PFSK-1 (cell line): Measurements from ENCODE around the gene RAB7A.

Source experiments
- POLR2AphosphoS5 ChIP-seq: IDR thresholded peaks from 2 replicates; pipeline ENCODE4 v1.6.1; 2012; ENCODE audit warnings: low read depth, mild to moderate bottlenecking, control low read depth, low read length, moderate library complexity
- SIN3A ChIP-seq: IDR thresholded peaks from 2 replicates; pipeline ENCODE4 v1.6.1; 2012; ENCODE audit warnings: mild to moderate bottlenecking, low read length, moderate library complexity, borderline replicate concordance; ENCODE audit not compliant: insufficient read depth
- TAF1 ChIP-seq: IDR thresholded peaks from 2 replicates; pipeline ENCODE4 v1.6.1; 2012; ENCODE audit warnings: low read length, control low read depth, borderline replicate concordance; ENCODE audit not compliant: insufficient read depth
- TF ChIP-seq, protein P1 (sequence below), 2 experiments: IDR thresholded peaks; 2 replicates each; pipeline versions ENCODE4 v1.6.1 to v1.8.0; 2011 to 2012; ENCODE audit warnings: low read depth in 2 of 2, low read length in 2 of 2, control low read depth in 1 of 2, inconsistent platforms in 1 of 2, mild to moderate bottlenecking in 1 of 2, moderate library complexity in 1 of 2; ENCODE audit not compliant: insufficient read depth in 1 of 2

DNA sequence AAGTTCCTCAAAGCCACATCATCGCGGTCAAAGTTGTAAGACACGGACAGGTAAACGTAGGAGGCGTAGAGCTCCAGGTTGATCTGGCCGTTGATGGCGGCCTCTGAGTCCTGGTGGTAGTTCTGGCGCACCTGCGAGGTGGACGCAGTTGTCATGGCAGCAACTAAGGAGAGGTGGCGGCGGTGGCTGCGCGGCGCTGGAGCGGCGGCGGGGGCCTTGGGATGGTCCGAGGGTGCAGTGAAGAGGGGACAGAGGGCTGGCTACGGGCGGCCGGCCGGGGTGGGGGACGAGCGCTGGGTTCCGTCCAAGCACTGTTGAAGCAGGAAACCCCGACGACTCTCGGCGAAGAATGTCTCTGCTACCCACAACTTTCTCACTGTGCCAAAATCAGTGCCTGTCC, 38.9 kb downstream of the RAB7A start:
- TF ChIP-seq SIN3A: no peak
- TF ChIP-seq TAF1: no peak
- no peak for TF ChIP-seq POLR2AphosphoS5
- TF ChIP-seq, protein P1, sequence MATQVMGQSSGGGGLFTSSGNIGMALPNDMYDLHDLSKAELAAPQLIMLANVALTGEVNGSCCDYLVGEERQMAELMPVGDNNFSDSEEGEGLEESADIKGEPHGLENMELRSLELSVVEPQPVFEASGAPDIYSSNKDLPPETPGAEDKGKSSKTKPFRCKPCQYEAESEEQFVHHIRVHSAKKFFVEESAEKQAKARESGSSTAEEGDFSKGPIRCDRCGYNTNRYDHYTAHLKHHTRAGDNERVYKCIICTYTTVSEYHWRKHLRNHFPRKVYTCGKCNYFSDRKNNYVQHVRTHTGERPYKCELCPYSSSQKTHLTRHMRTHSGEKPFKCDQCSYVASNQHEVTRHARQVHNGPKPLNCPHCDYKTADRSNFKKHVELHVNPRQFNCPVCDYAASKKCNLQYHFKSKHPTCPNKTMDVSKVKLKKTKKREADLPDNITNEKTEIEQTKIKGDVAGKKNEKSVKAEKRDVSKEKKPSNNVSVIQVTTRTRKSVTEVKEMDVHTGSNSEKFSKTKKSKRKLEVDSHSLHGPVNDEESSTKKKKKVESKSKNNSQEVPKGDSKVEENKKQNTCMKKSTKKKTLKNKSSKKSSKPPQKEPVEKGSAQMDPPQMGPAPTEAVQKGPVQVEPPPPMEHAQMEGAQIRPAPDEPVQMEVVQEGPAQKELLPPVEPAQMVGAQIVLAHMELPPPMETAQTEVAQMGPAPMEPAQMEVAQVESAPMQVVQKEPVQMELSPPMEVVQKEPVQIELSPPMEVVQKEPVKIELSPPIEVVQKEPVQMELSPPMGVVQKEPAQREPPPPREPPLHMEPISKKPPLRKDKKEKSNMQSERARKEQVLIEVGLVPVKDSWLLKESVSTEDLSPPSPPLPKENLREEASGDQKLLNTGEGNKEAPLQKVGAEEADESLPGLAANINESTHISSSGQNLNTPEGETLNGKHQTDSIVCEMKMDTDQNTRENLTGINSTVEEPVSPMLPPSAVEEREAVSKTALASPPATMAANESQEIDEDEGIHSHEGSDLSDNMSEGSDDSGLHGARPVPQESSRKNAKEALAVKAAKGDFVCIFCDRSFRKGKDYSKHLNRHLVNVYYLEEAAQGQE (IDR thresholded peaks at IDR 0.05; ENCODE audit: insufficient read depth in 1 of 2, low read depth in 2 of 2, low read length in 2 of 2): no peak
